Liver (tissue), 9 donors: ENCODE measurements around the gene SLC2A10. TPM values are rescaled to one million over a fixed set of nuclear protein-coding genes. Genes with fewer than 3 reads are reported as not detected.

Source experiments
- DNase-seq: peaks from one replicate; pipeline ENCODE4 v3.0.0-alpha.2; 2017; ENCODE audit warnings: low spot score
- H3K27ac ChIP-seq, 2 donors: one replicate each; pipeline ENCODE4 v1.7.0; 2013; ENCODE audit warnings: inconsistent platforms in 2 of 2, low read length in 2 of 2, control low read depth in 1 of 2, low read depth in 1 of 2, mild to moderate bottlenecking in 1 of 2
- H3K27me3 ChIP-seq, 4 donors: one replicate each; pipeline versions ENCODE4 v1.6.1 to v1.7.0; 2013; ENCODE audit warnings: low read length in 3 of 4, inconsistent platforms in 1 of 4, mild to moderate bottlenecking in 1 of 4, moderate library complexity in 1 of 4; ENCODE audit not compliant: control insufficient read depth in 4 of 4, insufficient read depth in 4 of 4
- H3K36me3 ChIP-seq, 4 donors: one replicate each; pipeline versions ENCODE4 v1.6.1 to v1.7.0; 2013; ENCODE audit warnings: low read length in 3 of 4, mild to moderate bottlenecking in 3 of 4, low read depth in 1 of 4, moderate library complexity in 1 of 4; ENCODE audit not compliant: control insufficient read depth in 4 of 4, insufficient read depth in 3 of 4
- H3K4me1 ChIP-seq, 4 donors: one replicate each; pipeline versions ENCODE4 v1.6.1 to v1.7.0; 2013; ENCODE audit warnings: low read length in 3 of 4, mild to moderate bottlenecking in 3 of 4, moderate library complexity in 1 of 4; ENCODE audit not compliant: control insufficient read depth in 4 of 4, insufficient read depth in 4 of 4
- H3K4me3 ChIP-seq, 3 donors: one replicate each; pipeline versions ENCODE4 v1.6.1 to v1.7.0; 2013; ENCODE audit warnings: low read length in 3 of 3, control low read depth in 1 of 3, low read depth in 1 of 3, mild to moderate bottlenecking in 1 of 3
- H3K9ac ChIP-seq, 2 donors: one replicate each; pipeline ENCODE4 v1.7.0; 2013; ENCODE audit warnings: low read length in 2 of 2, mild to moderate bottlenecking in 2 of 2, moderate library complexity in 2 of 2, control low read depth in 1 of 2, low read depth in 1 of 2
- H3K9me3 ChIP-seq, 4 donors: one replicate each; pipeline versions ENCODE4 v1.6.1 to v1.7.0; 2013; ENCODE audit warnings: low read length in 3 of 4; ENCODE audit not compliant: control insufficient read depth in 4 of 4
- ATF3 ChIP-seq: IDR thresholded peaks from 2 replicates; pipeline ENCODE4 v1.6.1; 2016; ENCODE audit warnings: antibody characterized with exemption
- CTCF ChIP-seq: fragments of 150-350 bp; IDR thresholded peaks from 2 replicates; pipeline ENCODE4 v1.5.1; 2017; ENCODE audit warnings: improper control_type of control experiment, low read depth, low read length; ENCODE audit not compliant: missing input control
- EGR1 ChIP-seq, 2 donors: IDR thresholded peaks; 2 replicates each; pipeline ENCODE4 v1.6.1; 2016 to 2018; ENCODE audit warnings: antibody characterized with exemption in 2 of 2, low read depth in 2 of 2
- FOXA1 ChIP-seq: IDR thresholded peaks from 2 replicates; pipeline ENCODE4 v1.6.1; 2016; ENCODE audit warnings: antibody characterized with exemption
- FOXA2 ChIP-seq: IDR thresholded peaks from 2 replicates; pipeline ENCODE4 v1.6.1; 2016; ENCODE audit warnings: antibody characterized with exemption
- GABPA ChIP-seq, 2 donors: IDR thresholded peaks in 1 of 2; conservative IDR thresholded peaks in 1 of 2; 2 replicates each; pipeline ENCODE4 v1.6.1; 2016; ENCODE audit warnings: antibody characterized with exemption in 2 of 2, mild to moderate bottlenecking in 1 of 2, moderate library complexity in 1 of 2
- HNF4A ChIP-seq, 2 donors: conservative IDR thresholded peaks; 2 replicates each; pipeline ENCODE4 v1.6.1; 2016; ENCODE audit warnings: antibody characterized with exemption in 2 of 2, mild to moderate bottlenecking in 2 of 2
- HNF4G ChIP-seq: IDR thresholded peaks from 2 replicates; pipeline ENCODE4 v1.6.1; 2016; ENCODE audit warnings: antibody characterized with exemption
- JUND ChIP-seq, 2 donors: IDR thresholded peaks; 2 replicates each; pipeline ENCODE4 v1.6.1; 2016; ENCODE audit warnings: antibody characterized with exemption in 2 of 2
- MAX ChIP-seq: IDR thresholded peaks from 2 replicates; pipeline ENCODE4 v1.6.1; 2016; ENCODE audit warnings: antibody characterized with exemption
- NR2F2 ChIP-seq: IDR thresholded peaks from 2 replicates; pipeline ENCODE4 v1.6.1; 2016; ENCODE audit warnings: antibody characterized with exemption
- RAD21 ChIP-seq, 2 donors: IDR thresholded peaks; 2 replicates each; pipeline ENCODE4 v1.6.1; 2016; ENCODE audit warnings: antibody characterized with exemption in 2 of 2, mild to moderate bottlenecking in 2 of 2
- REST ChIP-seq: IDR thresholded peaks from 2 replicates; pipeline ENCODE4 v1.6.1; 2016; ENCODE audit warnings: antibody characterized with exemption, mild to moderate bottlenecking
- RXRA ChIP-seq, 2 donors: IDR thresholded peaks; 2 replicates each; pipeline ENCODE4 v1.6.1; 2017 to 2018; ENCODE audit warnings: antibody characterized with exemption in 2 of 2, mild to moderate bottlenecking in 1 of 2
- SP1 ChIP-seq: IDR thresholded peaks from 2 replicates; pipeline ENCODE4 v1.6.1; 2018; ENCODE audit warnings: antibody characterized with exemption, mild to moderate bottlenecking
- TAF1 ChIP-seq: conservative IDR thresholded peaks from 2 replicates; pipeline ENCODE4 v1.6.1; 2016; ENCODE audit warnings: antibody characterized with exemption, mild to moderate bottlenecking
- YY1 ChIP-seq: IDR thresholded peaks from 2 replicates; pipeline ENCODE4 v1.6.1; 2016; ENCODE audit warnings: antibody characterized with exemption, mild to moderate bottlenecking
- ZBTB33 ChIP-seq: IDR thresholded peaks from 2 replicates; pipeline ENCODE4 v1.6.1; 2016; ENCODE audit warnings: antibody characterized with exemption
- WGBS: extraction: QIAGEN DNeasy Blood & Tissue Kit; methylation state at CpG from one replicate; pipeline ENCODE4 v1.1.7; 2013; 5-methylcytosine and 5-hydroxymethylcytosine counted together
- polyA plus RNA-seq, 2 donors: library from polyadenylated mRNA; stranded (reverse) in 1 of 2; unstranded in 1 of 2; fragments of 200-250 nt in 1 of 2; fragments of >200 nt in 1 of 2; fragmentation: Nextera tagmentation in 1 of 2; extraction: Ambion mirVana in 1 of 2; gene quantifications; one replicate each; pipeline versions ENCODE4 v1.2.1 to v1.2.3, GENCODE V29; 2013 to 2015
- total RNA-seq, 2 donors: library from RNA; depleted of rRNA; stranded (reverse); fragments of >200 nt; gene quantifications; one replicate each; pipeline ENCODE4 v1.2.3, GENCODE V29; 2014
- donor health status: healthy.
- donor health status: healthy.
- donor health status: healthy.
- donor health status: healthy.
- donor health status: healthy.

The SLC2A10 gene
- total and polyA plus RNA-seq, 4 donors, result 8.0 to 79.7 (median 26.7) TPM

- WGBS, result 89% methylated on average over 9 of the region's 9 CpGs
- no peaks in the 10 kb centered on the region for H3K36me3 ChIP-seq
- no peaks in the 10 kb centered on the region for H3K9me3 ChIP-seq
- H3K27me3 ChIP-seq, result no peaks in the 10 kb centered on the region
- H3K9ac ChIP-seq, result no peak overlapping the region
- H3K27ac ChIP-seq, result no peak overlapping the region
- no peak for DNase-seq
- H3K4me3 ChIP-seq, result no peak overlapping the region
- no peak for TF ChIP-seq FOXA2
- TF ChIP-seq SP1, result no peak
- no peak for TF ChIP-seq HNF4G
- no peak for TF ChIP-seq NR2F2
- no peak for TF ChIP-seq JUND (IDR thresholded peaks at IDR 0.05)
- TF ChIP-seq REST, result no peak
- no peak for TF ChIP-seq EGR1 (IDR thresholded peaks at IDR 0.05; ENCODE audit: low read depth in 2 of 2)
- TF ChIP-seq RAD21 (IDR thresholded peaks at IDR 0.05), result no peak
- no peak for TF ChIP-seq HNF4A (conservative IDR thresholded peaks at IDR 0.05)
- no peak for TF ChIP-seq MAX
- no peak for TF ChIP-seq FOXA1
- TF ChIP-seq YY1, result no peak
- TF ChIP-seq TAF1, result no peak
- TF ChIP-seq GABPA (IDR thresholded peaks at IDR 0.05 in 1 of 2, conservative IDR thresholded peaks at IDR 0.05 in 1 of 2), result no peak
- TF ChIP-seq RXRA (IDR thresholded peaks at IDR 0.05), result no peak
- no peak for TF ChIP-seq ZBTB33
- TF ChIP-seq ATF3, result no peak
- no peaks in the 10 kb centered on the region for H3K4me1 ChIP-seq
Observed at GRCh38 chr20:46761566-46761965, 52.1 kb downstream of the SLC2A10 start.

GRCh38 chr20:46764068-46764467 is 54.6 kb downstream of the SLC2A10 start:
- no peaks in the 10 kb centered on the region for H3K36me3 ChIP-seq
- no peaks in the 10 kb centered on the region for H3K27me3 ChIP-seq
- no peak overlapping the region for H3K4me3 ChIP-seq
- TF ChIP-seq NR2F2 (no peak), CTCF (no peak), JUND (IDR thresholded peaks at IDR 0.05) (no peak), REST (no peak), RAD21 (IDR thresholded peaks at IDR 0.05) (no peak)
- no peaks in the 10 kb centered on the region for H3K9me3 ChIP-seq
- no peak for DNase-seq
- no peaks in the 10 kb centered on the region for H3K4me1 ChIP-seq
- H3K27ac ChIP-seq, result no peak overlapping the region
- 94% methylated on average over 4 of the region's 4 CpGs for WGBS
- no peak overlapping the region for H3K9ac ChIP-seq
